ENCODE measurements around the gene OR5D16. TPM values are rescaled to one million over a fixed set of nuclear protein-coding genes. Genes with fewer than 3 reads are reported as not detected.
"Not testable (repeated sequence)": the region's sequence is repeated elsewhere in the genome, so short reads cannot be mapped to it uniquely, and the experiment has no call there.

OR5D16 gene
- total RNA-seq = not detected

DNA sequence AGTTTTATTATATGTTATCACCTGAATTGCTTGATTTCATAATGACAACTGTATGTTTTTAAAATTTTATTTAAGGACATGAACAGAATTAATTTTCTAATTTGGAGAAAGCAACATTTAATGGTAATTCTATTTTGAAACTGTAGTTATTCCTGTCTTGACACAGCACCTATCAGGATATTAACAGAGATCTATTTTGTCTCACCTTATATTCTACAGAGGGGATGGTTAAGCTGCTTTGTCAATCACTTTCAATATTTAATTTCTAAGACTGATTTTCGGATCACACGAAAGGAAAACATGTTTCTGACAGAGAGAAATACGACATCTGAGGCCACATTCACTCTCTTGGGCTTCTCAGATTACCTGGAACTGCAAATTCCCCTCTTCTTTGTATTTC is at the start of gene OR5D16:
TSS of gene OR5D16 (plus strand) at position 301 of the 400 bp plus-strand sequence. CDS start at position 301, 0 bp downstream.
- Histone ChIP-seq H3K27me3 (ENCODE audit: insufficient read depth, low read length) (no peaks in the 10 kb centered on the region), H3K4me3 (ENCODE audit: low read length) (no peak within 1 kb of the TSS), H3K4me1 (ENCODE audit: insufficient read depth, low read length) (no peaks in the 10 kb centered on the region), H3K9me3 (ENCODE audit: low read depth, low read length) (no peaks in the 10 kb centered on the region)

DNA sequence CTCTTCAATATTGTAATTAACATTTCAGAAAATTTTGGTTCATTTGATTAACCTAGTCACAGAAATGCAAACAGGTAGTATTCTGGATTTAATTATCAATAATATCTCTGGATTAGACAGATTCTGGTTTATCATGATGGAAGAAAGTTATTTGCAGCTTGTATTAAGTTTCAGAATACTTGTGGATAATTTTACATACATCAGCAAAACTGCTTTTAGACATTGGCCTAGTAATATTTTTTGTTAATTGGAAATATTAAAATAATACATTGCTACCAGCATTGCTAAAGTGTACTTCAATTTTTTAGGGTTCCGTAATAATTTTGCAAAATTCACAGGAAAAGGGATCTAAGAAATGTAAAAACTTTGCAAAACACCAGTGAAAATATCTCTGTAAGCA is 46.9 kb upstream of the OR5D16 start:
- Histone ChIP-seq H3K4me3 (ENCODE audit: low read length) (no peak overlapping the region), H3K9me3 (ENCODE audit: low read depth, low read length) (no peaks in the 10 kb centered on the region), H3K27me3 (ENCODE audit: insufficient read depth, low read length) (no peaks in the 10 kb centered on the region), H3K4me1 (ENCODE audit: insufficient read depth, low read length) (no peaks in the 10 kb centered on the region)

GRCh38 chr11:55793321-55793720 is 45.2 kb upstream of the OR5D16 start:
- Histone ChIP-seq H3K4me1 (ENCODE audit: insufficient read depth, low read length) (no peaks in the 10 kb centered on the region), H3K9me3 (ENCODE audit: low read depth, low read length) (no peaks in the 10 kb centered on the region), H3K4me3 (ENCODE audit: low read length) (no peak overlapping the region), H3K27me3 (ENCODE audit: insufficient read depth, low read length) (no peaks in the 10 kb centered on the region)

DNA sequence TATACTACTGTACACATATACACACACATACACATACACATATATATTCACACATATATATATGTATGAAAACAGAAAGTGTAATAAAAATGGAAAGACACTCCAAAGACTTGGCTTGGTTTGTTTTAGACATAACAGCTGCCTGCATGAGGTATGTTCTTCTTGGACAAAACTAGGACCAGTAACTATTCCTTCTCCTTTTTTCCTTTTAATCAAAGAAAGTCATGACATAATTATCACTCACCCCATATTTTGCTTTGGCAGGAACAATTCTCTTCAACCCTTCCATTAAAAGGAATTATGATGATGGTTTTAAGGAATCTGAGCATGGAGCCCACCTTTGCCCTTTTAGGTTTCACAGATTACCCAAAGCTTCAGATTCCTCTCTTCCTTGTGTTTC is 43.3 kb upstream of the OR5D16 start, which contains the start of gene OR5D14:
TSS of gene OR5D14 (plus strand) at position 301 of the 400 bp plus-strand sequence. CDS start at position 301, 0 bp downstream.
- no peak within 1 kb of the TSS for H3K4me3 ChIP-seq (ENCODE audit: low read length)
- H3K27me3 ChIP-seq (ENCODE audit: insufficient read depth, low read length) = no peaks in the 10 kb centered on the region

GRCh38 chr11:55806248-55806647 is 32.3 kb upstream of the OR5D16 start:
- no peaks in the 10 kb centered on the region for H3K27me3 ChIP-seq (ENCODE audit: insufficient read depth, low read length)
- no peak overlapping the region for H3K4me3 ChIP-seq (ENCODE audit: low read length)
- H3K9me3 ChIP-seq (ENCODE audit: low read depth, low read length) = no peaks in the 10 kb centered on the region
- H3K4me1 ChIP-seq (ENCODE audit: insufficient read depth, low read length) = no peaks in the 10 kb centered on the region

More for the DNA sequence above, 43.3 kb upstream of the OR5D16 start, which contains the start of gene OR5D14:
- Histone ChIP-seq H3K4me1 (ENCODE audit: insufficient read depth, low read length) (no peaks in the 10 kb centered on the region), H3K9me3 (ENCODE audit: low read depth, low read length) (peaks cover 6% of the 10 kb centered on the region)

DNA sequence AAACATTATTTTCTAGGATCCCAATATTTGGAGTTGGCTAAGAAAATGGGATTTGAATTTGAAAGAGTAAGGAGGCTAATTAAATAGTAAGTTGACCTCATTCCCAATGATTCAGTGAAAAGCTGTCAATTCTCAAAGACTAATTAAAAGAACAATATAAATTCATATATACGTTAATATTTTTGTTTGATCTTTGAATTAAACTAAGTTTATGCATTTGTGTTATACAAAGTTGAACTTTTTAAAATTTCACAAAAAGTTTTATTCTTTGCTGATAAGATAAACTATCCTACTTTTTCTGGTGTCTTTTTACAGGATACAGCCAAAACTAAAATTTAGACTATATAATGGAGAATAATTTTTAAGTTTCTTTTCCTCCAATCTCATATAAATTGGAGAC is 27.5 kb upstream of the OR5D16 start, which contains the start of gene OR5L1:
TSS of gene OR5L1 (plus strand) at position 301 of the 400 bp plus-strand sequence. CDS start 100 bp downstream, outside the sequence.
- Histone ChIP-seq H3K4me1 (ENCODE audit: insufficient read depth, low read length) (no peaks in the 10 kb centered on the region), H3K27me3 (ENCODE audit: insufficient read depth, low read length) (no peaks in the 10 kb centered on the region), H3K9me3 (ENCODE audit: low read depth, low read length) (no peaks in the 10 kb centered on the region), H3K4me3 (ENCODE audit: low read length) (no peak within 1 kb of the TSS)

- Histone ChIP-seq H3K4me1 (ENCODE audit: insufficient read depth, low read length) (no peaks in the 10 kb centered on the region), H3K4me3 (ENCODE audit: low read length) (no peak within 1 kb of the TSS), H3K9me3 (ENCODE audit: low read depth, low read length) (no peaks in the 10 kb centered on the region), H3K27me3 (ENCODE audit: insufficient read depth, low read length) (no peaks in the 10 kb centered on the region)
Observed at GRCh38 chr11:55819330-55819729, 19.2 kb upstream of the OR5D16 start, which contains the start of gene OR5D18. Gene OR5D18, plus strand, starts transcription at chr11:55819630. Its CDS starts 0 bp downstream, at chr11:55819630.

- Histone ChIP-seq H3K9me3 (ENCODE audit: low read depth, low read length) (no peaks in the 10 kb centered on the region), H3K27me3 (ENCODE audit: insufficient read depth, low read length) (no peaks in the 10 kb centered on the region), H3K4me3 (ENCODE audit: low read length) (no peak within 1 kb of the TSS), H3K4me1 (ENCODE audit: insufficient read depth, low read length) (no peaks in the 10 kb centered on the region)
Observed at GRCh38 chr11:55826919-55827318, 11.6 kb upstream of the OR5D16 start, which contains the start of gene OR5L2. Gene OR5L2, plus strand, starts transcription at chr11:55827219. Its CDS starts 0 bp downstream, at chr11:55827219.

- no peaks in the 10 kb centered on the region for H3K27me3 ChIP-seq (ENCODE audit: insufficient read depth, low read length)
- H3K9me3 ChIP-seq (ENCODE audit: low read depth, low read length) = peaks cover 20% of the 10 kb centered on the region
- H3K4me3 ChIP-seq (ENCODE audit: low read length) = no peak overlapping the region
- no peaks in the 10 kb centered on the region for H3K4me1 ChIP-seq (ENCODE audit: insufficient read depth, low read length)
Observed at GRCh38 chr11:55847453-55847852, 8.9 kb downstream of the OR5D16 start.

GRCh38 chr11:55849037-55849436 is 10.5 kb downstream of the OR5D16 start:
- H3K9me3 ChIP-seq (ENCODE audit: low read depth, low read length) = peaks cover 19% of the 10 kb centered on the region
- H3K27me3 ChIP-seq (ENCODE audit: insufficient read depth, low read length) = no peaks in the 10 kb centered on the region
- H3K4me3 ChIP-seq (ENCODE audit: low read length) = no peak overlapping the region
- H3K4me1 ChIP-seq (ENCODE audit: insufficient read depth, low read length) = no peaks in the 10 kb centered on the region

DNA sequence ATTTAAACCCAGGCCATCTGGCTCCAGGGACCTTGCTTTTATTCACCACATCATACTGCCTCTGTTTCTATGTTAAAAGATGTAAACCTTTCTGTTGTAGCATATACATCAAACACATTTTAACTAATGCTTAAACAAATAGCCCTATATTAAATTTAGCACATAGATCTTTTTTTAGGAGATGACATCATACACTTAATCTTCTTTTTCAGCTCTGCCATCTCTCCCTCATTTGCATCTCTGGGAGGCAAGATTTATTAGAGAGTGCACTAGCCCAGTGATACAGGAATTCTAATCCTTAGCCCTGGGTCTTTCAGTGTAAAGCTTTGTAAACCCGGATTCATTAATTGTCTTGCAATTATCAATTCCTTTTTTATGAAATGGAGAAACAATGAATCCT is 13.6 kb downstream of the OR5D16 start:
- H3K27me3 ChIP-seq (ENCODE audit: insufficient read depth, low read length) = no peaks in the 10 kb centered on the region

GRCh38 chr11:55854704-55855103 is 16.2 kb downstream of the OR5D16 start:
- H3K4me1 ChIP-seq (ENCODE audit: insufficient read depth, low read length) = no peaks in the 10 kb centered on the region
- no peaks in the 10 kb centered on the region for H3K9me3 ChIP-seq (ENCODE audit: low read depth, low read length)
- no peaks in the 10 kb centered on the region for H3K27me3 ChIP-seq (ENCODE audit: insufficient read depth, low read length)
- H3K4me3 ChIP-seq (ENCODE audit: low read length) = no peak overlapping the region

More for the DNA sequence above, 13.6 kb downstream of the OR5D16 start:
- Histone ChIP-seq H3K4me3 (ENCODE audit: low read length) (no peak overlapping the region), H3K9me3 (ENCODE audit: low read depth, low read length) (no peaks in the 10 kb centered on the region), H3K4me1 (ENCODE audit: insufficient read depth, low read length) (no peaks in the 10 kb centered on the region)

DNA sequence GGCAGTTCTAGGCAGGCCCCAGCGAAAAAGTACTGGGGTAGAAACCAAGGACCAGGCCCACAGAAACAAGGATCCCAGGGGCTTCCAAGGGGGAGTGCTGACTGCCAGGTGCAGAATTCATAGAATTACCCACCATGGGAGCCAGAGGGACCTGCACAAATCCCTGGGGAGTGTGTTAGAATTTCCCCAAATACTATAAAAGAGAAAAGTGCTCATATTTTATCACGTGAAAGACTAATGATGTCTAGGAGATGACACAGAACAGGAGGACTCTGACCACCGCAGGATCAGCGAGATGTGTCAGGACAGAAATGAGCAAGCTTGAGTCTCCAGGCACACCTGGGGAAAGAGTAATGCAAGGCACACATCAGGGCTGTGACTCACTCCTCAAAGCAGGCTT is 28.8 kb downstream of the OR5D16 start:
- H3K4me3 ChIP-seq (ENCODE audit: low read length); H3K9me3 ChIP-seq (ENCODE audit: low read depth, low read length); H3K4me1 ChIP-seq (ENCODE audit: insufficient read depth, low read length); H3K27me3 ChIP-seq (ENCODE audit: insufficient read depth, low read length): not testable (repeated sequence)

DNA sequence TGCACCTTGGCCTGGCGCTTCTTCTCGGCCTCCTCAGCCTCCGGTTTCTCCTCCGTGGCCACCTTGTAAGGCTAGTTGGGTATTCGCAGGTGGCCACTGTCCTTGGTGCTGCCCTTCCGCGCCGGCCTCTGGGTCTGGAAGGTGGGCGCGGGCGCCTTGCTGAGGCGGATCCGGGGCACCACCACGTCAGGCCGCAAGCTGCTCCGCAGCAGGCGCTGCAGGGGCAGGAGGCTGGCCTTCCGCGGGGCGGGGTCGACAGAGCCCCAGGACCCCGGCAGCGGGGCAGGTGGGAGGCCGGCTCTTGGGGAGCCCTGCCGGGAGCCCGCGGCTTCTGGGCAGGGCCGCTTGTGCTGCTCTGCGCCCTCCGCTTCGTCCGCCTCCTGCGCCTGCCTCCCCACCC is 34.2 kb downstream of the OR5D16 start:
- H3K27me3 ChIP-seq (ENCODE audit: insufficient read depth, low read length); H3K4me1 ChIP-seq (ENCODE audit: insufficient read depth, low read length); H3K4me3 ChIP-seq (ENCODE audit: low read length); H3K9me3 ChIP-seq (ENCODE audit: low read depth, low read length): not testable (repeated sequence)

DNA sequence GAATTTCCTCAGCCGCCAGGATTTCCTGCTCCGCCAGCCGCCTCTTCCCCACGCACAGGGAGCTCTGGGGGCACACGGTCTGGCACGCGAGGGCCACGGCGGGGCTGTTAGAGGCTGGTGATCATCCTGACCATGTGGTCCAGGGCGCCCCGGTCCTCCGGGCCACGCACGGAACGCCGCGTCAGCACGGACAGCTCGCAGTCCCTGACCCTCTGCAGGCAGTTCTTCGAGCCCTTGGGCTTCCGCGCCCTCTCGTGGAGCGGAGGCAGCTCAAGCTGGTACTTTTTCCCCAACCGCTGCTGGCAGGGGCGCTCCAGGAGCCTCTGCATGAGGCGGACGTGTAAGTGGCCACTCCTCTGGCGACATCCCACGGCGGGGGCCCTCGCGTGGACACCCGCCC is 34.6 kb downstream of the OR5D16 start:
- not testable (repeated sequence) for H3K4me1 ChIP-seq (ENCODE audit: insufficient read depth, low read length); H3K27me3 ChIP-seq (ENCODE audit: insufficient read depth, low read length); H3K4me3 ChIP-seq (ENCODE audit: low read length); H3K9me3 ChIP-seq (ENCODE audit: low read depth, low read length)

GRCh38 chr11:55882997-55883396 is 44.4 kb downstream of the OR5D16 start, which contains the start of gene TRIM51:
Gene TRIM51, plus strand, starts transcription at chr11:55883297. Its CDS starts 2,132 bp downstream, at chr11:55885429.
- H3K27me3 ChIP-seq (ENCODE audit: insufficient read depth, low read length); H3K9me3 ChIP-seq (ENCODE audit: low read depth, low read length); H3K4me1 ChIP-seq (ENCODE audit: insufficient read depth, low read length); H3K4me3 ChIP-seq (ENCODE audit: low read length): not testable (repeated sequence)
